NCI-H345 treated with DMSO at 0.1 percent for 48 hours (cell line): ENCODE measurements around the gene ARGLU1.
A peak's percentile ranks its signal among the peaks of the same experiment; 100 is the strongest.

Experiments
- DNase-seq: peaks from one replicate; lab custom pipeline; 2025; ENCODE audit not compliant: unreplicated experiment; lab: John Stamatoyannopoulos, UW

The ARGLU1 gene

DNA sequence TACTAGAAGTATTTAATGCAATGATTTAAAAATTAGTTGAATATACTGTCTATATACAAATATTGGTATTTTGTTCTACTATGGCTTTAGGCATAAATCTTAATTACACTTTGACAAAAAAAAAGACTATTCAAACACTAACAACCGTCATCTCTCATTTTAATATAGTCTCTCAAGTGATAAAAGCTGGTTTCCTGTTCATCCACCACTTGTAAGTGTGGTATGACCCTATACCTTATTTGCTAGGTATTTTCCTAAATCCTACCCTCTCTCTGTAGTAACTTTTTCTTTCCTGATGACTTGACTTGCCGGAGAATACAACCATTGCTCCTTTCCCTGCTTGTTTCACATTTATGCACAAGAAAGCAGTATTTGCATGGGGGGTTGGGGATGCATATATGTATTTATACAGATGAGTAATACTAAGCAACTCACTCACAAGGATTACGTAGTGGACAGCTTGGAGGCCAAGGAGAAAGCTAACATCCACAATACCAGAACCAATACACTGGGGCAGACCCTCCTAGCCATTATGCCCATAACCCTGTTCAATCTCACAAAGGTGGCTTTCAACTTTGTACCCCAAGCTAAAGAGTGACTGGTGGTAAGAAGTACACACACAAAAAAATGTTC lies 19.8 kb downstream of the ARGLU1 start:
- DNase-seq: no peak

- no peak for DNase-seq
Measured at GRCh38 chr13:106541826-106542225, 26.1 kb downstream of the ARGLU1 start.

- DNase-seq: no peak
Measured at GRCh38 chr13:106540613-106541012, 27.3 kb downstream of the ARGLU1 start.

GRCh38 chr13:106537521-106537920 lies 30.4 kb downstream of the ARGLU1 start:
- DNase-seq: no peak

DNA sequence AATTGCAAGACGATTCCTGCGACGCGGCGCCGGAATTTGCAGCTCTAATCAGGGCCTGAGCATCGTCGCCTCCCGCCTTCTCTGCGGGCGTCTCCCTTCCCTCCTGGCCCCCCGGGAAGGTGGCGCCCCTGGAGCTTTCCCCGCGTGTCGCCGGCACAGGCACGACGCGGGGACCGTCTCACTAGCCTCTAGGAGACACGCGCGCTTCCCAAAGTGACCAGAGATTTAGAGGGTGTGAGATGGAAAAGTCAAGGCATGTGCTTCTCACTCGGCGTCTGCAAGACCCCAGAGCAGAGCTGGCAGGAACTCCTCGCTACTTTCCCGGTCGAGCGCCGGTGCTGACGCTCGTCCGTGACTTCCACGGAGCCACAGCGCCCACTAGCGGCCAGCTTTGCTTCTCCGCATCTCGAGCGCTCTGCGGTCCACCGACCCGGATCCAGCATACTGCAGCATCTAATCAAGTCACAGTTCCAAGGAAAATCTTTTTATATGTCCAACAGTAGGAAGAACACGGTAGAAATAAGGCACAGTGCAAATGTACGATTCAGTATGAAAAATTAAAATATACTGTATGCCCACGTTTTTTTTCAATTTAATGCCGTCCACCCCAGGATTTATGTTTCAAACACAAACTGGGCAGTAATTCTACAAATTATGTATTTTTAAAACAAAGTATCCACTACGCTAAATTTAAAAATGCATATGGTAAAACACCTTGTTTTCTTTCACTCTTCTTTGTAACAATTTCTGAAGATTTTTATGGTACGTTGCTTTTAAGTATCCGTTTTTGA lies 31.5 kb downstream of the ARGLU1 start:
- DNase-seq: peak; percentile 88

DNA sequence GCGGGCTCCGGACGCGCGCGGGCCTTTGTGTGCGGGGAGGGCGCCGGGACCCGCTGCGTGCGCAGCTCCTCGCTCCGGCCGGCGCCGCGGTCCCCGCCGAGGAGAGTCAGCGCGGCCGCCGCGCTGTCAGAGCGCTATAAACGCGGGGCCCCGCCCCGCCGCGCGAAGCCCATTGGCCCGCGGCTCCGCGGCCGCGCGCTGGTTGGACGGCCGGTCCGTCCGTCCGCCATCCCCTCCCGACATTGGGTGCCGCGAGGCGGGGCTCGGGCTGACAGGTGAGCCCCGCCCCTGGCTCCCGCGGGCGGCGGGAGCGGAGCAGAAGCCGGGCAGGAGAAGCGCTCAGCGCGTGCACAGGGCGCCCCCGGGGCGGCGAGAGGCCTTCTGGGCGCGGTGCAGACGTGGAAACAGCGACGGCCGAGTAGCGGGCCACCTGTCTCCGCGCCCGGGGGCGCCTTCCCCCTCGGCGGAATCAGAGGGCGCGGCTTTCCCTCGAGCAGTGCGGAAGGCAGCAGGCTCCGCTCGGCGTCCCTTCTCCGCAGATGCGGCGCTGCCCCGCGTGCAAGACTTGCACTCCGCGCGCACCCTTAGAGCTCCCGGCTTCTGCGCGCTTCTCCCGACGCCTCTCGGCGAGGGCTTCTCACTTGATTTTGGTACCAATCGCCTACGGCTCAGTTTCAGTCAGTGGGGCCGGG lies 32.2 kb downstream of the ARGLU1 start, which contains the start of gene EFNB2:
TSS of gene EFNB2 (minus strand) at position 111 of the 692 bp plus-strand sequence. CDS start 698 bp downstream, outside the sequence.
- peak; percentile 91 for DNase-seq

GRCh38 chr13:106534639-106535551 lies 33.0 kb downstream of the ARGLU1 start:
- DNase-seq: no peak

GRCh38 chr13:106533943-106534638 lies 33.8 kb downstream of the ARGLU1 start:
- DNase-seq: peak; percentile 43

DNA sequence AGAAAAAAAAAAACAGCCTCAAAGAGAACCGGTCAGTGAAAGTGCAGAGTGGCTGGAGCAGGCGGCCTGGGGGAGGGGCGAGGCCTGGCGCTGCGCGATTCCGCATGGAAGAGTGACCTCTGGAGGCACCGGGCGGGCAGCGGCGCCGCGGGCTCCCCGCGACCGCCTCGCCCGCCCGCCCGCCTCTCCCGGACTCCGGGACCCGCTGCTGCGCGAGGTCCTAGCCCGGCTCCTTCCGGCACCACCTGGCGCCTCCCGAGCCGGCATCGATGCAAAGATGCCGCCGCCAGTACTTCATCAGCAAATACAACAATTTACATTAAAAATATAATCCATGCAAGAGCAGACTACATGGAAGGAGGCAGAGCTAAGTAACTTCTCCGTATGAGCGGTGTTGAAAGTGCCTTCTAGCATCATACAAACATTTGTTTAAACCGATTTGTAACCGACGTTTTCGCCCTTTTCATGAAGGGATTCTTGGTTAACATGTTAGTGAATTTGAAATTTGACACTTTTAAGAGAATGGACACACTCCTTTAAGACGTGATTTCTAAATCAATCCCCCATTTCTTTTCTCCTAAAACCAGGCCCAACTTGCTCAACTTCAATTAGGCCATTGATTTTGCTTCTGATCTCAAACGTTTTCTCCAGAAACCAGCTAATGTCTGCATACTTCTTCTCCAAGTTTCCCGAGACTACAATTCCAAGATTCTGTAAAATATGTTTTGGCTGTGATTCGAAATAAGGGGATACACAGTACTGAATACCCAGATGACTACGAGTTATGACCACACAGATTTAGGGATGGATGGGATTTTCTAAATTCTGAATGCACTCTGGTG lies 34.6 kb downstream of the ARGLU1 start:
- DNase-seq: peak; percentile 78

- DNase-seq: no peak
Measured at GRCh38 chr13:106532111-106532929, 35.6 kb downstream of the ARGLU1 start.

- no peak for DNase-seq
Measured at GRCh38 chr13:106530980-106531481, 36.9 kb downstream of the ARGLU1 start.

DNA sequence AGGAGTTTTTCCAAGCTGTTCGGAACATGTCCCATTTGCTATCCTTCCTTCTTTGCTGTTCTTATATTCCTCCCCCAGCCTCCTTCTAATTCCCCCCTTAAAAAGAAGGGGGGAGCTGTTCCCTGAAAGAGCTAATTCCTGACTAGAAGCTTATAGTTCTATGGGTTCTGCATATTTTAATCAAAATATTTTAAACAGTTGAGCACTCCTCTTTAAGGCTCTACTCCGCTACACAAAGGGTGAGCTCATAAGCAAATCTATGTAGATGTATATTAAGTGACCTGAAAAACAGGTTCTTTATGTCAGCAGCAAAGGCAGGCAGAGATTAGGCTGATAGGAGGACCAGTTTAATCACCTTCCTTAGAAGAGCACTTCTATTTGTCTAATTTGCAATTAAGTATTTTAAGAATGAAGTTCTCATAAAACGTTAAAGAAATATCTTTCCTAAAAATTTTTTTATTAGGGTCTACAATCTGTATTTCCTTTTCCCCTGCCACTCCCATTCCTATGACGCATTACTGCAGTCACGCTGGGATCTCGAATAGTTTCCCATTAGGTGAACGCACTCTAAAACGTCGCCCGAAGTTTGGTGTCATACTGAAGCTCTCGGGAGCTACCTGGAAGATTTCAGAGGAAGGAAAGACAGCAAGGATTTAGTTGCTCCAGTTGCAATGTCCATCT lies 37.6 kb downstream of the ARGLU1 start:
- DNase-seq: no peak

GRCh38 chr13:106529415-106530170 lies 38.3 kb downstream of the ARGLU1 start:
- no peak for DNase-seq

DNA sequence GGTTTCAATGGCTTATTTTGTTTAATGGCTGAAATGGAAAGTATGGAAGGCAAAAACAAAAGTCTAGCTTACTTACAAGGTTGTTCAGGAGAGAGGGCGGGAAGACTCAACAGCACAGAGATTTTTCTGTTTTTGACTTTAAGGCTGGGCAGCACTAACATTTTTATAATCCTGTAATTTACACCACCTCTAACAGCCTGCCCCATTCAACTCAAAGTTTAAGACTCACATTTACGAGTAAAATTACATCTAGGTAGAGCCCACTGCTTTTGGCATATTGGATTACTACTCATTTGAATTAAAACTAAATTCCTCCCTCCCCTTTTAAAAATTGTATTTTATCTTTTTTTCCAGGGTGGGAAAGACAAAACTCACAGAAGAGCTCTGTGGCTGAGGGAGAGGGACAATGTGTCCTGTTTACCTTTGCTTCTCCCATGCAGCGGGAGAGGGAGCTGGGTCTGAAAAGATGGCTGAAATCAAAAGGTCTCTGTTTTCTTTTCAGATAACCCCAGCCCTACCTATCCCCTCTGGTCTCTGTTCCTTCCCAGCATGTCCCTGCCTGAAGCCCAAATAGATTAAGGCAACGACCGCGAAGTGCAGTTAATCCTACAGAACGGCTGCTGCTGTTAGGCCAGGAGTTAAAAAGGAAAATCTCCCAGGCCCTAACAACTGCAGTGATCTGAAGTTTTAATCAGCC lies 39.1 kb downstream of the ARGLU1 start:
- no peak for DNase-seq

- peak; percentile 78 for DNase-seq
Measured at GRCh38 chr13:106527826-106528225, 40.1 kb downstream of the ARGLU1 start.

- no peak for DNase-seq
Measured at GRCh38 chr13:106527445-106527801, 40.5 kb downstream of the ARGLU1 start.
